HepG2 (cell line): Measurements from ENCODE around the gene SNCAIP. TPM values are rescaled to one million over a fixed set of nuclear protein-coding genes. Genes with fewer than 3 reads are reported as not detected.

Experiments used
- ATAC-seq: fragments of 200-7000 bp; cut with Tn5 transposase; 3 replicates; pipeline ENCODE4 v1.9.1; 2020; ENCODE audit warnings: mild to moderate bottlenecking, moderate library complexity
- BruUV-seq: library from RNA; stranded (reverse); fragments of 400-500 nt; replicated peaks from 2 replicates; lab custom pipeline; 2021; lab: Mats Ljungman, UMichigan
- CTCF ChIA-PET: fragments of 300-600 bp; formaldehyde crosslinking; extraction: SDS; loops from one replicate; lab custom pipeline; 2021; ENCODE audit warnings: low total read pairs, inconsistent platforms, low intra/inter-chr PET ratio; lab: Yijun Ruan, JAX
- POLR2A ChIA-PET: fragments of 350-600 bp; sonication (Branson Sonifier 250); formaldehyde crosslinking; loops from one replicate; lab custom pipeline; 2020; ENCODE audit warnings: antibody characterized with exemption, inconsistent platforms; lab: Yijun Ruan, JAX
- DNase-seq: peaks from one replicate; pipeline ENCODE4 v3.0.0-alpha.2; 2015; ENCODE audit warnings: low spot score
- FAIRE-seq: peaks from 3 replicates; lab custom pipeline; 2011; peaks lifted over from hg19 to GRCh38; lab: Jason Lieb, UNC
- H2AFZ ChIP-seq: one replicate; pipeline ENCODE4 v1.6.1; 2011; ENCODE audit warnings: low read length, inconsistent platforms
- H3K27ac ChIP-seq: fragments of 300-600 bp; 3 replicates; pipeline ENCODE4 v1.8.0; 2011; ENCODE audit warnings: mixed run types, mild to moderate bottlenecking, mixed read lengths, low read length, inconsistent platforms; ENCODE audit not compliant: insufficient read depth; ENCODE audit errors: extremely low read length
- H3K27me3 ChIP-seq, 2 experiments: fragments of 200-600 bp in 1 of 2; 2 replicates in 1 of 2; 3 replicates in 1 of 2; pipeline versions ENCODE4 v1.6.0 to v1.8.0; 2011; ENCODE audit warnings: low read length in 2 of 2, mild to moderate bottlenecking in 2 of 2, moderate library complexity in 2 of 2, inconsistent platforms in 1 of 2; ENCODE audit not compliant: insufficient read depth in 2 of 2, control insufficient read depth in 1 of 2
- H3K36me3 ChIP-seq, 2 experiments: fragments of 200-600 bp in 1 of 2; replicated peaks in 1 of 2; 2 replicates in 1 of 2; 3 replicates in 1 of 2; pipeline versions ENCODE4 v1.5.1 to v1.8.0; 2011; ENCODE audit warnings: low read length in 2 of 2, inconsistent platforms in 1 of 2; ENCODE audit not compliant: insufficient read depth in 2 of 2, control insufficient read depth in 1 of 2
- H3K4me1 ChIP-seq: 2 replicates; pipeline ENCODE4 v1.5.1; 2012; ENCODE audit warnings: low read length, inconsistent platforms; ENCODE audit not compliant: insufficient read depth
- H3K4me2 ChIP-seq: 2 replicates; pipeline ENCODE4 v1.6.0; 2011; ENCODE audit warnings: low read depth, low read length, inconsistent platforms
- H3K4me3 ChIP-seq, 3 experiments: fragments of 200-600 bp in 1 of 3; sonication (generic), shearing (Covaris generic) in 1 of 3; replicated peaks in 1 of 3; 2 replicates each; pipeline ENCODE4 v1.5.1; 2011 to 2016; ENCODE audit warnings: low read length in 3 of 3, inconsistent platforms in 2 of 3, low read depth in 2 of 3, mild to moderate bottlenecking in 2 of 3, control low read depth in 1 of 3, mixed read lengths in 1 of 3; ENCODE audit not compliant: insufficient read depth in 1 of 3
- H3K79me2 ChIP-seq: one replicate; pipeline ENCODE4 v1.6.1; 2011; ENCODE audit warnings: low read length, inconsistent platforms; ENCODE audit not compliant: insufficient read depth
- H3K9ac ChIP-seq: 2 replicates; pipeline ENCODE4 v1.6.0; 2011; ENCODE audit warnings: mild to moderate bottlenecking, low read depth, low read length, inconsistent platforms; ENCODE audit not compliant: insufficient read depth
- H3K9me3 ChIP-seq: 2 replicates; pipeline ENCODE4 v1.5.1; 2012; ENCODE audit warnings: mild to moderate bottlenecking, low read length
- H4K20me1 ChIP-seq: 2 replicates; pipeline ENCODE4 v1.6.0; 2011; ENCODE audit warnings: inconsistent platforms, mild to moderate bottlenecking, low read length, moderate library complexity; ENCODE audit not compliant: insufficient read depth
- AFF4 ChIP-seq: sonication (generic); formaldehyde crosslinking; IDR thresholded peaks from 2 replicates; pipeline ENCODE4 v1.4.0; 2020; ENCODE audit warnings: missing genetic modification reagents
- CHD2 ChIP-seq: IDR thresholded peaks from 2 replicates; pipeline ENCODE4 v1.6.1; 2011; ENCODE audit warnings: low read depth, low read length, improper control_type of control experiment
- CSRNP1 ChIP-seq: sonication (generic); formaldehyde crosslinking; IDR thresholded peaks from 2 replicates; pipeline ENCODE4 v1.8.1; 2023; ENCODE audit warnings: mild to moderate bottlenecking, missing genetic modification reagents
- FOSL2 ChIP-seq: sonication (generic); formaldehyde crosslinking; IDR thresholded peaks from 2 replicates; pipeline ENCODE4 v1.4.0; 2020; ENCODE audit warnings: missing genetic modification reagents
- GABPB1 ChIP-seq: IDR thresholded peaks from 2 replicates; pipeline ENCODE4 v1.6.1; 2016; ENCODE audit warnings: mild to moderate bottlenecking, missing genetic modification reagents, moderate library complexity, missing compliant biosample characterization
- JUN ChIP-seq: sonication (generic); formaldehyde crosslinking; IDR thresholded peaks from 2 replicates; pipeline ENCODE4 v1.4.0; 2020; ENCODE audit warnings: mild to moderate bottlenecking, missing genetic modification reagents
- NKX3-1 ChIP-seq: sonication (generic); formaldehyde crosslinking; IDR thresholded peaks from 2 replicates; pipeline ENCODE4 v1.5.0; 2020; ENCODE audit warnings: missing genetic modification reagents
- PHF21A ChIP-seq: sonication (generic); formaldehyde crosslinking; IDR thresholded peaks from 2 replicates; pipeline ENCODE4 v1.5.0; 2020; ENCODE audit warnings: mild to moderate bottlenecking, missing genetic modification reagents
- U2AF2 ChIP-seq: fragments of 200-400 bp; formaldehyde crosslinking; IDR thresholded peaks from 2 replicates; pipeline ENCODE4 v1.6.1; 2017; ENCODE audit warnings: low read depth, mild to moderate bottlenecking, low read length
- XBP1 ChIP-seq: sonication (generic); formaldehyde crosslinking; IDR thresholded peaks from 2 replicates; pipeline ENCODE4 v1.5.0; 2020; ENCODE audit warnings: missing genetic modification reagents
- ZBTB38 ChIP-seq: sonication (generic); formaldehyde crosslinking; IDR thresholded peaks from 2 replicates; pipeline ENCODE4 v1.5.1; 2020; ENCODE audit warnings: mild to moderate bottlenecking, missing genetic modification reagents
- ZFP36L1 ChIP-seq: sonication (generic); formaldehyde crosslinking; IDR thresholded peaks from 2 replicates; pipeline ENCODE4 v1.8.0; 2022; ENCODE audit warnings: mild to moderate bottlenecking, missing genetic modification reagents, moderate library complexity
- ZNF234 ChIP-seq: sonication (generic); formaldehyde crosslinking; conservative IDR thresholded peaks from 2 replicates; pipeline ENCODE4 v1.5.1; 2020; ENCODE audit warnings: mild to moderate bottlenecking, missing genetic modification reagents
- ZNF616 ChIP-seq: sonication (generic); formaldehyde crosslinking; IDR thresholded peaks from 2 replicates; pipeline ENCODE4 v1.5.0; 2020; ENCODE audit warnings: low read depth, mild to moderate bottlenecking, missing genetic modification reagents
- ZSCAN5A ChIP-seq: sonication (generic); formaldehyde crosslinking; IDR thresholded peaks from 2 replicates; pipeline ENCODE4 v1.8.0; 2022; ENCODE audit warnings: mild to moderate bottlenecking, missing genetic modification reagents, borderline replicate concordance
- WGBS: methylation state at CpG from one replicate; pipeline ENCODE4 v1.1.6; 2017; ENCODE audit warnings: low lambda C conversion rate; 5-methylcytosine and 5-hydroxymethylcytosine counted together
- in situ Hi-C: cut with HindIII; loops from 2 replicates; pipeline ENCODE4 v1.10.0; 2017; ENCODE audit warnings: low pct_unique_long_range_greater_than_20kb; ENCODE audit not compliant: extremely low pct_ligation_motif_present
- intact Hi-C: fragments of 100-400 bp; cut with micrococcal nuclease; formaldehyde crosslinking; loops from one replicate; pipeline ENCODE4 v1.10.0; 2022; ENCODE audit not compliant: unreplicated experiment
- polyA plus RNA-seq, 8 experiments: library from polyadenylated mRNA; depleted of rRNA in 3 of 8; stranded (reverse) in 7 of 8; unstranded in 1 of 8; fragments of >200 nt; fragmentation: Illumina TruSeq in 4 of 8; extraction: Trizol in 4 of 8; gene quantifications; 2 replicates each; pipeline versions ENCODE4 v1.2.1 to v1.2.3, GENCODE V29; 2011 to 2016; ENCODE audit warnings: low read depth in 4 of 8, missing spikeins in 1 of 8, mixed read lengths in 1 of 8; ENCODE audit not compliant: insufficient read depth in 1 of 8
- total RNA-seq, 5 experiments: library from RNA; depleted of rRNA; stranded (reverse); fragments of >200 nt; fragmentation: Illumina TruSeq; extraction: Trizol; gene quantifications; 2 replicates each; pipeline ENCODE4 v1.2.3, GENCODE V29; 2016; ENCODE audit warnings: low read depth in 1 of 5

SNCAIP gene
- total and polyA plus RNA-seq, 2 of the 13 experiments (the other 11 are each of a cell fraction or from before 2014, with no cell fraction given): not detected

- intact Hi-C loops (no loop called here), in situ Hi-C loops (no loop called here)
- no peak for ATAC-seq
- BruUV-seq: no TSS peak
- H4K20me1 ChIP-seq: no peaks in the 10 kb centered on the region
- no peak overlapping the region for H2AFZ ChIP-seq
- DNase-seq: no peak
- H3K4me1 ChIP-seq: no peaks in the 10 kb centered on the region
- TF ChIP-seq CSRNP1 (no peak), ZBTB38 (CRISPR knock-in tag) (no peak), PHF21A (CRISPR knock-in tag) (no peak), XBP1 (CRISPR knock-in tag) (no peak), ZFP36L1 (CRISPR knock-in tag) (no peak), AFF4 (CRISPR knock-in tag) (no peak), FOSL2 (CRISPR knock-in tag) (no peak), ZSCAN5A (CRISPR knock-in tag) (no peak), CHD2 (no peak), GABPB1 (CRISPR knock-in tag) (no peak), ZNF234 (CRISPR knock-in tag) (no peak), JUN (CRISPR knock-in tag) (no peak), U2AF2 (no peak), ZNF616 (CRISPR knock-in tag) (no peak), NKX3-1 (CRISPR knock-in tag) (no peak)
- H3K9ac ChIP-seq: no peak overlapping the region
- no peaks in the 10 kb centered on the region for H3K79me2 ChIP-seq
- no peak overlapping the region for H3K4me3 ChIP-seq
- no peaks in the 10 kb centered on the region for H3K9me3 ChIP-seq
- ChIA-PET CTCF (no interaction called here), POLR2A (no interaction called here)
- 52% methylated on average over 2 of the region's 2 CpGs for WGBS
- H3K36me3 ChIP-seq: no peaks in the 10 kb centered on the region
- no peak for FAIRE-seq
- no peak overlapping the region for H3K4me2 ChIP-seq
- no peaks in the 10 kb centered on the region for H3K27me3 ChIP-seq
- no peak overlapping the region for H3K27ac ChIP-seq
These were observed 118.2 kb downstream of the SNCAIP start for GRCh38 chr5:122430319-122430586.
